ENCODE measurements around the gene CYP4F11.

CYP4F11 gene

DNA sequence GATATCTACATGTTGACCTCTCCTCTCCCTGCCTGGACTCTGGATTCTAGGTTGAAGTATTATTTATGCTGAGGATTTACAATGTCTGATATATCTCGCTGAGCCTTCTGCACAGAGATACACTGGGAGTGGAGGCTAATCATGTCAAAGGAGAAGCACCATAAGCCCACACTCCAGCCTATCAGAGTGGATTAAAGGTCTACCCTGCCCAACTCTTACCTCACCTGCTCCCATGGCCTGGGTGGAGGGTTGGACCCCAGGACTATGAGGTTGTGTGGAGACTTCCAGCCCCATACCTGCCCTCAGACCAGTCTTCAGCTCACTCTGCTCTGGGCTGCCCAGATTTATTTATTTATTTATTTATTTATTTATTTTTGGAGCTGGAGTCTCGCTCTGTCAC is 29.9 kb upstream of the CYP4F11 start:
- TF ChIP-seq, protein P1, sequence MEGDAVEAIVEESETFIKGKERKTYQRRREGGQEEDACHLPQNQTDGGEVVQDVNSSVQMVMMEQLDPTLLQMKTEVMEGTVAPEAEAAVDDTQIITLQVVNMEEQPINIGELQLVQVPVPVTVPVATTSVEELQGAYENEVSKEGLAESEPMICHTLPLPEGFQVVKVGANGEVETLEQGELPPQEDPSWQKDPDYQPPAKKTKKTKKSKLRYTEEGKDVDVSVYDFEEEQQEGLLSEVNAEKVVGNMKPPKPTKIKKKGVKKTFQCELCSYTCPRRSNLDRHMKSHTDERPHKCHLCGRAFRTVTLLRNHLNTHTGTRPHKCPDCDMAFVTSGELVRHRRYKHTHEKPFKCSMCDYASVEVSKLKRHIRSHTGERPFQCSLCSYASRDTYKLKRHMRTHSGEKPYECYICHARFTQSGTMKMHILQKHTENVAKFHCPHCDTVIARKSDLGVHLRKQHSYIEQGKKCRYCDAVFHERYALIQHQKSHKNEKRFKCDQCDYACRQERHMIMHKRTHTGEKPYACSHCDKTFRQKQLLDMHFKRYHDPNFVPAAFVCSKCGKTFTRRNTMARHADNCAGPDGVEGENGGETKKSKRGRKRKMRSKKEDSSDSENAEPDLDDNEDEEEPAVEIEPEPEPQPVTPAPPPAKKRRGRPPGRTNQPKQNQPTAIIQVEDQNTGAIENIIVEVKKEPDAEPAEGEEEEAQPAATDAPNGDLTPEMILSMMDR (IDR thresholded peaks at IDR 0.05; ENCODE audit: extremely low read depth, missing control alignments) = no peak
- no peak for DNase-seq (ENCODE audit: low spot score)

DNA sequence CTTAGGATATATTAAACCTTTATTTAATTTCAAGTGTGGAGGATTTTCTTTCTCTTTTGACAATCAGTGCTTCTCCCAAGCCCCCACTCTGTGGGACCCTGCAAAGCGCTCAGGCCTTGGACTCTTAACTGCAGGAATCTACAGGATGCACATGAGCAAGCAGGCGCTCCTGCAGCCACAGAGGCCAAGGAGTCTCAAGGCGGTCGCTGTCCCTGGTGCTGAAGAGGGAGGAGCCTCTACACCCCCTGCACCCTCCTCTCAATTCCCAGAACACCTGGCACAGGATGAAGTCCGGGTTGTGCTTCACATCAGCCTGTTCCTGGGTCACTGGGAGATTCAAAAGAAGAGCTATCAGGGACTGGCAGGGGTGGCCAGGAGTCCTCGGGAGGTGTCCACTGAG is 28.0 kb upstream of the CYP4F11 start:
- no peak for DNase-seq (ENCODE audit: low spot score)
- TF ChIP-seq, protein P1 (IDR thresholded peaks at IDR 0.05; ENCODE audit: extremely low read depth, missing control alignments) = no peak

DNA sequence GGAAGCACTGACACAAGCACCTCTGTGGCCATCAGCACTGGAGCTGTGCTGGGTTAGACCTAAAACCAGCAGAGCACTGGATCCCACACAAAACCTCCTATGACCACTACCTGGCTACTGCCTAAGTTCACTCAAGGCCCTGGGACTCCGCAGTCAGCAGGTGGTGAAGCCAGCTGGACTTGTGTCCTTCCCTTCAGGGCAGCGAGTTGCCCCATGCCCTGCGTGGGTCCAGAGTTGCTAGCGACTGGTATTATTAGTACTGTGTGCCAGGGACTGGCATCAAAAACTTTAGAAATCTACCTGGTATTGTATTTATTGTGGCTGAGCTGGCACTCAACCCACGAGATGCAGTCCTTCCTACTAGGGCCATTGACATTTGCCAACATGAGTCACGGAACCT is 20.5 kb upstream of the CYP4F11 start:
- TF ChIP-seq, protein P1 (IDR thresholded peaks at IDR 0.05; ENCODE audit: extremely low read depth, missing control alignments) = no peak
- no peak for DNase-seq (ENCODE audit: low spot score)

DNA sequence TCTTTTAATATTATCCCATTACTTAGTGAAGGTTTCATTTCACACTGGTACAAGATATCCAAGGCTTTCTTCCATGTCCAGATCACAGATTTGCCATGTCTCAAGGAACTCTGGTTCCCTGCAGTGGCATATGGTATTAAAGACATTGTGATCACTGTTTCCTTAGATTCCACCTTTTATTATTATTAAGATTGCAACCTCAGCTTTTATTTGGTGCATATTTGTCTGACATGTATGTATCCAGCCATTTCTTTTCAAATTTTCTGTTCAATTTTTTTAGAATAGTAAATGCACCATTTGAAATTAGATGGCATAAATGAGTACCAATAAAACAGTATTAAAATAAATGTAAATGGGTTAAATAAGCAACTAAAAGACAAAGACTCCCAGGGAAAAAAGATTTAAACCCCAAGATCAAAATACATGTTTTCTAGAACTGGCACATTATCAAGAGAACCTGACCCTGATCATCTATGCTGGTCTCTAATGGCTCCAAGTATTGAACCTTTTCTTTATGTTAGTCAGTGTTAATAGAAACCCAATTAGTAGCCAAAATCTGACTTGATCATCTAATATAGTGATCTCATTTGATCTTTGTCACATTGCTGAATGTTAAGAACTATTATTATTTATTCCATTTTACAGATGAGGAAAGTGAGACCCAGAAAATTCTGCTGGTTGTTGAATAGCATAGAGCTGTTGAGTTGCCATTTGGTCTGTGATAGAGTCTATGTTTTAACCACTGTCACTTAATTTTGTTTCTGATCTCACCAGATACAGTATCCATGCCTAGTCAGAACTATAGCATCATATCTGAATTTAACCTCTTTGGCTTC is 14.1 kb upstream of the CYP4F11 start, which contains the start of gene OR10H4:
Gene OR10H4 (plus strand): TSS at position 786 of the 836 bp plus-strand sequence. CDS start 0 bp downstream, at position 786.
- TF ChIP-seq, protein P1 (IDR thresholded peaks at IDR 0.05; ENCODE audit: extremely low read depth, missing control alignments) = no peak
- DNase-seq (ENCODE audit: low spot score) = no peak

DNA sequence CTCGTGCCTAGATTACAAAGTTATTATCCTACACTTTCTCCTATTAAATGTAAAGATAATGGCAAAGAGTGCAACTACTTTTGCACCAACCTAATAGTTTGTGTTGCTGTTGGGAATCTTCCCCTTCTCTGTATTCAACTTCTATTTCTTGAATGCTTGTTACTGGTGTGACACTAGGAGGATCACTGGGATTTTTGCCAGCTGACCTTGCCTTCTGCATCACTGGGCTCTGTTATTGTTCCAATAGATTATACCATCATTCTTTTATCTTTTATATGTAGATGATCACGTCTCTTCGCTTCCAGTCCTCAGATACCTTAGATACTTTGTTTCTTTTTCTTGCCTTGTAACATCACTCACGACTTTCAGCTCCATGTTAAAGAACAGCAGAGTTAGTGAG is 11.0 kb upstream of the CYP4F11 start:
- TF ChIP-seq, protein P1 (IDR thresholded peaks at IDR 0.05; ENCODE audit: extremely low read depth, missing control alignments) = no peak
- no peak for DNase-seq (ENCODE audit: low spot score)

DNA sequence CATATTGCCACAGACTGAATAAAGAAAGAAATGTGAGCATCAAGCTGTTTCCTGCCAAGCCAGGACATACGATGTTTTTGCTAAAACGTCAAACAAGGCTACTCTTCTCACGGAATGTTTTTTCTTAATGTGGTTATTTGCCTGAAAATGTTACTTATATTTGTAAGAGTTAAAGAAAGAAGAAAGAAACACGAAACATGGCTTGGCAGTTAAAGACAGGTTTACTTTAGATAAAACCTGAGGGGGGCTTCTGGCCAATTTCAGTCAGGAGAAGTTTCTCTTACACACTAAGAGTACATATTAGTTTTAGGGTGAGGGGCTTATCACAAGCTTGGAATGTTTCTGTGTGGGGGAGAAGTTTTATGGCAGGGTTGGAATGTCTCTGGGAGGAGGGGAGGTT is 10.1 kb upstream of the CYP4F11 start:
- no peak for DNase-seq (ENCODE audit: low spot score)
- TF ChIP-seq, protein P1 (IDR thresholded peaks at IDR 0.05; ENCODE audit: extremely low read depth, missing control alignments) = no peak

DNA sequence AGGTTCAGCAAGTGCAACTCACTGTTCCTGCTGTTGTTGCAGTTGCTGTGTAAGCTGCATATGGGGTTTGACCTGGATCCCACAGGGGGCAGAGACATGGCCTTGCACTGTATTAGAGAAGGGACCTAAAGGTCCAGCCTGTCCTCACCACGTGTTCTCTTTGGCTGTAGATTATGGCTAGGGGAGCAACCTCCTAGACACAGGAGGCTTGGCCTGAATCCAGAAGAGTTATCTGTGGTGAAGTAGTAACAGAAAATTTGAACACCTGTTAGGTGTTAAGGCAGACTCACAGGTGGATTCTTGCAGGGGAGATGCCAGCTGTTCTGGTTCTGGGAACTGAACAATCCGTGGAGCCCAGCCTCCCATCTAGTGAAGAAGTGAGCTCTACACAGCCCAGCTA is 3.4 kb upstream of the CYP4F11 start:
- TF ChIP-seq, protein P1 (IDR thresholded peaks at IDR 0.05; ENCODE audit: extremely low read depth, missing control alignments) = no peak
- DNase-seq (ENCODE audit: low spot score) = no peak
